Effector memory CD8-positive, alpha-beta T cell (primary cell): ENCODE results near the gene LHFPL3.

Experiments used
- ATAC-seq: fragments of 150-1000 bp; cut with Tn5 transposase; replicated peaks from 2 replicates; pipeline ENCODE4 v1.10.0; 2021; ENCODE audit warnings: mild to moderate bottlenecking, moderate library complexity
- DNase-seq, 3 experiments: peaks; one replicate each; pipeline ENCODE4 v3.0.0; 2021
- H3K27ac Mint-ChIP-seq, 2 donors: one replicate each; pipeline ENCODE4 v1.8.0; 2022; ENCODE audit warnings: mild to moderate bottlenecking in 2 of 2, mixed read lengths in 2 of 2, moderate library complexity in 2 of 2
- H3K27me3 Mint-ChIP-seq, 2 donors: one replicate each; pipeline ENCODE4 v1.8.0; 2022; ENCODE audit warnings: mixed read lengths in 2 of 2
- H3K36me3 Mint-ChIP-seq: one replicate; pipeline ENCODE4 v1.8.0; 2022; ENCODE audit warnings: mild to moderate bottlenecking, moderate library complexity, mixed read lengths; ENCODE audit not compliant: insufficient read depth
- H3K4me1 Mint-ChIP-seq, 2 donors: one replicate each; pipeline ENCODE4 v1.8.0; 2022; ENCODE audit warnings: low read depth in 2 of 2, mixed read lengths in 2 of 2
- H3K4me3 Mint-ChIP-seq, 2 donors: one replicate each; pipeline ENCODE4 v1.8.0; 2022; ENCODE audit warnings: mild to moderate bottlenecking in 2 of 2, mixed read lengths in 2 of 2, moderate library complexity in 2 of 2
- H3K9me3 Mint-ChIP-seq, 2 donors: one replicate each; pipeline ENCODE4 v1.8.0; 2022; ENCODE audit warnings: mixed read lengths in 2 of 2

The LHFPL3 gene

DNA sequence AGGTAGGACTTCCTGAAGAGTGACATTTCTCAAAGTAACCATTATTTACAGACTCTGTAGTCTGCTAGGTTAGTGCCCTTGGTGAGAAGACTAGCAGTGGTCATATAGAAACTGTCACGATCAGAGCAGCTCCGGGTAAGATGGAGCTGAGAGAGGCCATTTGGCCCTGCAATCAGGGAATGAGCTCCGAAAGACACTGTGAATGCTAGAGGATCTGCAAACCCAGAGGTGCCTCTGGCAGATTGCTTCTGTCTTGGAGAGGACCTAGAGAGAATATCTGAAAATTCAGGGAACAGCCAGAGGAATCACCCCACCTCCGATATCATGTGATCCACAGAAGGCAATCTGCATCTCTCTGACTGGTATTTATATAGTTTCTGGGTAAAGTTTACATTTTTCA lies 438.7 kb downstream of the LHFPL3 start:
- H3K27ac Mint-ChIP-seq = no peak overlapping the region

DNA sequence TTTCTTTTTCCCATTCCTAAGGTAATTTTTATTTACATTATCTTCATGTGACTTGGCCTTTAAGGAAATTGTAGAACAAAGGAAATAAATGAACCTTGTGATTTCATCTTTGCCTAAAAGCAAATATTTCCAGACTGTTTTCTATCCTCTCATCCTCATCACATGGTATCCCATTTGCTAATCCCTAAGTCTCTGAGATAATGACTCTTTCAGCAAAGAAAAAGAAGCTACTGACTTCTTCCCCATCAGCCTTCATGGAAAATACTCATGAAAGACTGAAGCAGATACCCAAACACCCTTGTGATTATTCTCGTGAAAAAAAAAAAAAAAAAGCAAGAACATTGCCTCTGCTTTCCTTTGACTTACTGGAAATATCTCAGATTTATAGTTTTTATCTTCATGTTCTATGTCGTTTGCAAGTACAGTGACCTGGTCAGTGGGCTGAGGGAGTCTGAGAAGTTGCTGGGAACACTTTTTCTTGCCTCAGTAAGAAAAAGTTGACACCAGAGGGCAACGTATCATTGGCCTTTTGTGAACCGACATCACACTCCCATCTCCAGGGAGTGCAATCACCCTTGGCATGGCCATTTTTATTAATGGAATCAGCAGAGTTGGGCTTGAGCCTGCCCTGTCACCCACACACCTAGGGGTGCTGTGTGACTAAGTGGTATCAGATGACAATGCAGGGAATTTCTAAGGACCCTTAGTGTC lies 439.6 kb downstream of the LHFPL3 start:
- DNase-seq (no peak), ATAC-seq (no peak)
- H3K4me1 Mint-ChIP-seq = no peaks in the 10 kb centered on the region
- peaks cover 0 to 2% of the 10 kb centered on the region in 2 donors for H3K9me3 Mint-ChIP-seq
- H3K4me3 Mint-ChIP-seq = no peak overlapping the region
- no peak overlapping the region for H3K27ac Mint-ChIP-seq
- peaks cover 20 to 78% of the 10 kb centered on the region in 2 donors for H3K27me3 Mint-ChIP-seq
- H3K36me3 Mint-ChIP-seq = no peaks in the 10 kb centered on the region

More for the DNA sequence above, 438.7 kb downstream of the LHFPL3 start:
- Mint-ChIP-seq H3K4me3 (no peak overlapping the region), H3K4me1 (no peaks in the 10 kb centered on the region), H3K27me3 (peaks cover 18 to 71% of the 10 kb centered on the region in 2 donors), H3K9me3 (peaks cover 0 to 2% of the 10 kb centered on the region in 2 donors), H3K36me3 (no peaks in the 10 kb centered on the region)
- no peak for DNase-seq
- no peak for ATAC-seq

DNA sequence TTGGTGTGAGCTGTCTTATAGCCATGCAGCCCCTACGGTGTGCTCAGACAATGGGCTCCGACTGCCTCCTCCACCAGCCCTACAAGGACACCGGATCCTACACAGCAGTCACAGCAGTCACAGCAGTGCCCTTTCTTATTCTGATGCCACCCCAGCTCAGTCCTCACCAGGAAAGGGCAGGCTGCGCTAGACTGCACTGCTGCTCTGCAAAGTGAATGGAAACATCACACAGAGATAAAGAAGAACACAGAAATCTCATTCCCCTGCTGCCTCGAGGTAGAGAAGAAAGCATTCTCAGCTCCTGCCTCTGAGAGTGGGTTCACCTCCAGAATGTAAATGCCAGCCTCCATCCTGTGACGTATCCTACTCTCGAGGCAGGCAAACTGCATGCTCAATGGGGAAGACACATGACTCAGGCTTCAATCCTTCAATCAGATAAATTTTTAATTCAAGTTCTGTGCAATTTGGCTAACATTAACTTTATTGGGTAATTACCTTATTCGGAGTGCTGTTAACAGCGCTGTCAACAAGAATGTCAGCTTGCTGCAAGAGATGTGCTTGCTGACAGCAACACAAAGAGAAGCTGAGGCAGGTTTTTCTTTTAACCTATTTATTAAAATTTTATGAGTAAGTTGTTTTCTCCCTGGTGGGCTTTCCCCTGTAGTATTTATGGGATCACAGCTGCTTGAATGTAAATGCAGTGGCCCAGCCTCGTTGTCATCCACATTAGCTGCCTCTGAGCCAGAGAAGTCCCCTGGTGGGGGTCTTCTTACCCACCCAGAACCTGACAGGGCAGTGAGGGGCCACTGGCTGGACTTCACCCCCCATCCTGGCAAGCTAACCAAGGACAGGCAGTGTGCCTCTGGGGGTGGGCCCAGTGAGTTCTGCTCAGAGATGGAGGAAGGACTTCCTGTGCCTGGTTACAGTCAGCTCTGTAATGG lies 444.3 kb downstream of the LHFPL3 start:
- Mint-ChIP-seq H3K4me3 (no peak overlapping the region), H3K4me1 (no peaks in the 10 kb centered on the region), H3K36me3 (no peaks in the 10 kb centered on the region), H3K27me3 (peaks cover 20 to 57% of the 10 kb centered on the region in 2 donors), H3K9me3 (no peaks in the 10 kb centered on the region), H3K27ac (no peak overlapping the region)
- no peak for DNase-seq
- ATAC-seq = no peak

DNA sequence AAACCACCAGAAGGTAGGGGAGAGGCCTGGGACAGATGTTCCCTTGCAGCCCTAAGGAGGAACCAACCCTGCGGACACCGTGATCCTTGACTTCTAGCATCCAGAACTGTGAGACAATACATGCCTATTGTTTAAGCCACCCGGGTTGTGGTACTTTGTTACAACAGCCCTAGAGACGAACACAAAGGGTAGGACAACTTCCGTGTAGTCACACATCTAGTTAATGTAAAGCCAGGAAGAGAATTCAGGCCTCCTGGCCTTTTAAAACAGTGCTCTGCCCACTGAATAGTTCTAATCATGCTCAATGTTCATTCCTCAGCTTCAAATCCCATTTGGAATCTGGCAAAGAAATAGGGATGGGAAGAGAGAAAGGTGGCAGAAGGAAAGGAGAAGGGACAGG lies 445.4 kb downstream of the LHFPL3 start:
- Mint-ChIP-seq H3K27ac (no peak overlapping the region), H3K27me3 (peaks cover 20 to 47% of the 10 kb centered on the region in 2 donors), H3K9me3 (no peaks in the 10 kb centered on the region), H3K36me3 (no peaks in the 10 kb centered on the region), H3K4me3 (no peak overlapping the region), H3K4me1 (no peaks in the 10 kb centered on the region)
- ATAC-seq (no peak), DNase-seq (no peak)

DNA sequence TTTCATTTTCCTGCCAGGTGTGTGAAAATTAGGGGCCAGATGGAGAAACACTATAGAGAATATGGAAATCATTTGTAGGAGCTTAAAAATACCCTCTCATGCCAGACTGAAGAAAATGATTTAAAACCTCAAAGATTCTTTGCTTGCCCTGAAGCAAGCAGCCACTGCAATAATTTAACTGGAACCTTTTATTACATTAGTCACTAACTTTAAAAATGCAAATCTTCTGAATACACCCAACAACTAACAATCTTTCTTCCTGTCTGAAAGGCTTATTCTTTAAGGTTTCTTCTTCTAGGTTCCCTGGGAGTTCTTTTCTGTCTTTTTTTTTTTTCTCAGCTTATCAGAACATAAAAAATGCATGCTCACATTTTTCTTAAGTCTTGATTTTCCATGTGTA lies 447.1 kb downstream of the LHFPL3 start:
- peaks cover 16 to 31% of the 10 kb centered on the region in 2 donors for H3K27me3 Mint-ChIP-seq
- ATAC-seq = no peak
- no peak overlapping the region for H3K4me3 Mint-ChIP-seq
- H3K9me3 Mint-ChIP-seq = no peaks in the 10 kb centered on the region
- H3K27ac Mint-ChIP-seq = no peak overlapping the region
- H3K4me1 Mint-ChIP-seq = no peaks in the 10 kb centered on the region
- no peaks in the 10 kb centered on the region for H3K36me3 Mint-ChIP-seq
- DNase-seq = no peak

DNA sequence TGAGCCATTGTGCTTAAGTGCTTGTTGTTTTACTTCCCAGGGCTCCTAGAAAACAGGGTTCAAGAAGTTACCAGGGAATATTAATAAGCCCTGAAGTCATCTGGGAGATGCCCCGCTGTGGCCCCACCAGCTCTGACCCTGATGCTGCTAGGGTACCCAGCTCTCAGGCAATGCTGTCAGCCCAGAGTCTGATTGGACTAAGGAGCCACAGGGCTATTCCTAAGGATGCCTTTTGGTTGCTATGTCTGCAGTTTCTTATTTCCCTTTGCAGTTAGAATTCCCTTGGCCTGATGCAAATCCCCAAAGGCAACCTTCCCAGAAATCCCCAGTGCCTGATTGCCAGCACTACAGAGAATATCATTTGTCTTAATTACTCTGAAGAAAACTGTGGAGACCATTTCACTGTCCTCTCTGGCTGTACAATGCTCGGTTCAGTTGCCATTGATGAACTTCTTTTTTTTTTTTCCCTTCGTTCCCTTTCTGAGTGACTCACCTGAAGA lies 448.9 kb downstream of the LHFPL3 start:
- ATAC-seq = no peak
- no peaks in the 10 kb centered on the region for H3K9me3 Mint-ChIP-seq
- no peak for DNase-seq
- peaks cover 9 to 19% of the 10 kb centered on the region in 2 donors for H3K27me3 Mint-ChIP-seq
- no peak overlapping the region for H3K4me3 Mint-ChIP-seq
- H3K4me1 Mint-ChIP-seq = no peaks in the 10 kb centered on the region
- no peaks in the 10 kb centered on the region for H3K36me3 Mint-ChIP-seq
- H3K27ac Mint-ChIP-seq = no peak overlapping the region

DNA sequence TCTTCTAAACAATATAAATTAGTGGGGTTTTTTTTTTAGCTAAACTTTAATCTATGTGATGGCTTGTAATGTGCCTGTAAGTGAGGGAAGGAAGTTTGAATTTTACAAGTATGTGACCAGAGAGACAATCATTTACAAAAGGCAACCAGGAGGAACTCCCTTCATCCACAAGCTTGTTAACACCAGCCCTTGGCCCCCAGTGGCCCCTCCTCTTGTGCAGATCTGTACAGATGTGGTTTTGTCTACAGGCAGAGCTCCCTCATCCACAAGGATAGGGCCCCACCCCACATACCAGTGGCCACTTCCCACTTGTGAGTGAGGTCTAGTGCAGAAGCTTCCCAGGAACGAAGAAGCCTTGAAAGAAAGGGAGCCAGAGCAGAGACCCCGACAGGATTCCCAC lies 451.5 kb downstream of the LHFPL3 start:
- no peak overlapping the region for H3K27ac Mint-ChIP-seq
- no peaks in the 10 kb centered on the region for H3K4me1 Mint-ChIP-seq
- no peaks in the 10 kb centered on the region for H3K36me3 Mint-ChIP-seq
- no peak overlapping the region for H3K4me3 Mint-ChIP-seq
- H3K9me3 Mint-ChIP-seq = no peaks in the 10 kb centered on the region
- H3K27me3 Mint-ChIP-seq = peaks cover 0 to 3% of the 10 kb centered on the region in 2 donors
- no peak for DNase-seq
- ATAC-seq = no peak

DNA sequence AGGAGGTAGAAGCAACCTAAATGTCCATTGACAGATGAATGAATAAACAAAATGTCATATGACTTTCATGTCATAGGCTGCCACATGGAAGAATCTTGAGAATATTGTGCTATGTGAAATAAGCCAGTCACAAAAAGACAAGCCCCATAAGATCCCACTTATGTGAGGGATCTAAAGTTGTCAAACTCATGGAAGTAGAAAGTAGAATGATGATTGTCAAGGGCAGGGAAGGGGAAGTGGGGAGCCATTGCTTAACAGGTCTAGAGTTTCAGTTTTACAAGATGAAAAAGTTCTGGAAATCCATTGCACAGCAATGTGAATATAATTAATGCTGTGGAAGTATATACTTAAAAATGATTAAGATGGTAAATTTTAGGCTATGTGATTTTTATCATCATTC lies 456.3 kb downstream of the LHFPL3 start:
- Mint-ChIP-seq H3K27ac (no peak overlapping the region), H3K4me3 (no peak overlapping the region), H3K9me3 (no peaks in the 10 kb centered on the region), H3K36me3 (no peaks in the 10 kb centered on the region), H3K4me1 (no peaks in the 10 kb centered on the region), H3K27me3 (peaks cover 10 to 36% of the 10 kb centered on the region in 2 donors)
- ATAC-seq = no peak
- no peak for DNase-seq

DNA sequence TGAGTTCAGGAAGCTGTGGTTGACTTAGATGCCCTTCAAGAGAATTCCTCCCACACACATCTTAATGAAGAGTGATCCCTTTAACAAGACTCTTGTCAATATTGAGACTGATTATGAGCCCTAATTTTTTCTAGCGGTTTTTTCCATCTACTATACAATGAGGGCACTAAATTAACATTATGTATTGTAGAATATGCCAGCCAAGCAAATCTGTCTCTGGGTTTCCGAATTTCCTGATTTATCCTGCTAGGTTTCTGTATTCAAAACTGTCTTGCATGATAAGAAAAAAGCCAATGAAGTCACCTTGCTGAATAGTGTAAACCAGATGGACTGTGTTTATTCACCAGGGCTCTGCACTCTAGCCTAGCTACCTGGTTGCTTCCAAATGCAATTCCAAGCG lies 461.4 kb downstream of the LHFPL3 start:
- Mint-ChIP-seq H3K4me3 (no peak overlapping the region), H3K27ac (no peak overlapping the region), H3K36me3 (no peaks in the 10 kb centered on the region), H3K9me3 (no peaks in the 10 kb centered on the region), H3K27me3 (peaks cover 47 to 72% of the 10 kb centered on the region in 2 donors), H3K4me1 (no peaks in the 10 kb centered on the region)
- ATAC-seq (no peak), DNase-seq (no peak)

DNA sequence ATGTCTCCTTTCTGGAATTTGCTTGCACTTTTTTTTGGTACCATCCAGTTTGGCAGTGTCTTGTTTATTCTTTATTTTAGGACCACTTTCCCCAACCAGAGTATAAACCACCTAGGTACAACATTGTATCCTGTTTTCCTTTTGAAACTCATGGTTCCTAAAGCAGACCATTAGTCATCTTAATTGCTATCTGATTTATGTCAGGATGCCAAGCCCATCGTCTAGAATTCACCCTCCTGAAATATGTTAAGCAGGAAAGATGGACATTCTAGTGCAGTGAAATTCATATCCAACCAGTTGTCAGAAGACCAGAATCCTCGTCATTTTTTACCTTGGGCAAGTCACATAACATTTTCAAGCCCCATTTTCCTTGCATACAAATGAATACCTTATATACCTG lies 462.0 kb downstream of the LHFPL3 start:
- no peak overlapping the region for H3K4me3 Mint-ChIP-seq
- no peak for ATAC-seq
- no peaks in the 10 kb centered on the region for H3K4me1 Mint-ChIP-seq
- peaks cover 51 to 72% of the 10 kb centered on the region in 2 donors for H3K27me3 Mint-ChIP-seq
- no peaks in the 10 kb centered on the region for H3K36me3 Mint-ChIP-seq
- no peak overlapping the region for H3K27ac Mint-ChIP-seq
- DNase-seq = no peak
- no peaks in the 10 kb centered on the region for H3K9me3 Mint-ChIP-seq

DNA sequence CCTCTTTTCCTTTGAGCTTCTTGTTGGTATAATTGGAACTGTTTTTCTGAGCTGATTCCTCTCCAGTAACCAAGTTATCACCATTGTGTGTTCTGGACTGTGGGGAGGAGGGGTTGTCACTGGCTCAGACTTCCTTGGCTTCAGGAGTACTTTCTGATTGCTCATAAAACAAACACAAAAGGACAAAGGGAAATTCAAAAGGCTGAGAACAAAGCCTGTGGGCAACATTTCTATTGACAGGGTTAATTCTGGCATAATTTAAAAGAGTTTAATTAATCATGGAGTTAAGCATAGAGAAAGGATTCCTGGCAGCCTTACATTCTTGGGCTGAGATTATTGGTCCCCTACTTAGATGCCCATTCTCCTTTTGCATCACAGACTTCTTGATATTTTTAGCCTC lies 462.7 kb downstream of the LHFPL3 start:
- Mint-ChIP-seq H3K4me1 (no peaks in the 10 kb centered on the region), H3K27me3 (peaks cover 51 to 72% of the 10 kb centered on the region in 2 donors), H3K36me3 (no peaks in the 10 kb centered on the region), H3K27ac (no peak overlapping the region), H3K4me3 (no peak overlapping the region), H3K9me3 (no peaks in the 10 kb centered on the region)
- ATAC-seq = no peak
- no peak for DNase-seq

DNA sequence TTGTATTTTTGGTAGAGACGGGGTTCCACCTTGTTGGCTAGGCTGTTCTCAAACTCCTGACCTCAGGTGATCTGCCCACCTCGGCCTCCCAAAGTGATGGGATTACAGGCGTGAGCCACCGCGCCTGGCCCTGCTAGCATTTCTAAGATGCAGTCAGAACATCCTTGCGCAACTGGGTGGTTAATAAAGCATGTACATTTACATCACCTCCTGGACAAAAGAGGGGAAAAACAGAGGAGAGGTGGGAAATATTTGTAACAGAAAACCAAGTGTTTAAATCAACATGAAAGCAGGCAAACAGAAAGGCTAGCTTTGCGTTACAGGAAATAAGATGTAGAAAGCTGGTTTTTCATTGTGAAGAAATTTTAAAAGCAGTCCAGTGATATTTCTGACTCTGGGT lies 464.7 kb downstream of the LHFPL3 start:
- no peak overlapping the region for H3K4me3 Mint-ChIP-seq
- no peaks in the 10 kb centered on the region for H3K9me3 Mint-ChIP-seq
- no peaks in the 10 kb centered on the region for H3K4me1 Mint-ChIP-seq
- H3K27ac Mint-ChIP-seq = no peak overlapping the region
- no peak for ATAC-seq
- H3K36me3 Mint-ChIP-seq = no peaks in the 10 kb centered on the region
- no peak for DNase-seq
- H3K27me3 Mint-ChIP-seq = peaks cover 55 to 74% of the 10 kb centered on the region in 2 donors

DNA sequence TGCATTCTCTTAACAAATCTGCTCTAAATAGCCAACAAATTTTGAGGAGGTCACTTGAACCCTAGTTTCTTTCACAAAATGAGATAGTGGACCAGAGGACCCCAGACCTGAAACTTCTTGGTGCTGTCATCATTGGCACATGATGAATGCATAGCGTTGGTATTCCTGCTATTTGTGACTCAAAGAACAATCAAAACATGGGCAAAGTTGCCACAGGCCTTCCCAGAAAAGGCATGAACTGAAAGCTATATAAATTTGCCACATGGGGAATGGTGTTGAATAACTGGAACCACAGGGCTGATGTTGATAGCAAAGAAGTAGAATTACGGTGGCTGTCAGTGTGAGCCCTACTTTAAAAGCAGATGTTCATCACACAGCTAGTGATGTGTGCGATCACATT lies 465.8 kb downstream of the LHFPL3 start:
- DNase-seq (no peak), ATAC-seq (no peak)
- peaks cover 55 to 63% of the 10 kb centered on the region in 2 donors for H3K27me3 Mint-ChIP-seq
- H3K4me3 Mint-ChIP-seq = no peak overlapping the region
- H3K27ac Mint-ChIP-seq = no peak overlapping the region
- no peaks in the 10 kb centered on the region for H3K9me3 Mint-ChIP-seq
- H3K36me3 Mint-ChIP-seq = no peaks in the 10 kb centered on the region
- H3K4me1 Mint-ChIP-seq = no peaks in the 10 kb centered on the region

DNA sequence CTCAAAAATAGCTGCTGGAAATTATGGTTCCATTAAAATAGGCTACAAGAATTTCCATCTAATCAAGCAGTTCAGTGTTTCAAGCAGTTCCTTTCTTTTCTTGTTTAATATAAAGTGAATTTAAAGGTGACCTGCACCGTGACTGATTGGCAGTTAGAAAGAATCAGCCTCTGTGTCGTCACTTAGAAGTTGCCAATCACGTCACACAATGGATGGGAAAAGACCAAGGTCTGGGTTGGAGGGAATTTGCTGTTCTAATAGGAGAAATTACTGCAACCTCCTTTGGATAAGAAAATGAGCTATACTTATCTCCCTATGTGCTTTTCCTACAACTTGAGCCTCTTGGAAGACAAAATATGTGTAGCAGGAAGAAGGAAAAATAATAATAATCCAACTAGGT lies 466.2 kb downstream of the LHFPL3 start:
- Mint-ChIP-seq H3K27ac (no peak overlapping the region), H3K9me3 (no peaks in the 10 kb centered on the region), H3K27me3 (peaks cover 57 to 63% of the 10 kb centered on the region in 2 donors), H3K4me3 (no peak overlapping the region), H3K4me1 (no peaks in the 10 kb centered on the region), H3K36me3 (no peaks in the 10 kb centered on the region)
- DNase-seq (no peak), ATAC-seq (no peak)
